B cell (primary cell): Measurements from ENCODE around the gene TNIK.

Experiments used
- EZH2 ChIP-seq: IDR thresholded peaks from 2 replicates; pipeline ENCODE4 v1.6.1; 2012; ENCODE audit warnings: borderline replicate concordance, low read depth, mild to moderate bottlenecking, moderate library complexity, low read length; ENCODE audit not compliant: insufficient read depth, poor library complexity, severe bottlenecking
- TF ChIP-seq, protein P1 (sequence below): fragments of 200-600 bp; IDR thresholded peaks from one replicate; pipeline ENCODE4 v1.8.0; 2022; ENCODE audit warnings: antibody characterized with exemption, mild to moderate bottlenecking

DNA sequence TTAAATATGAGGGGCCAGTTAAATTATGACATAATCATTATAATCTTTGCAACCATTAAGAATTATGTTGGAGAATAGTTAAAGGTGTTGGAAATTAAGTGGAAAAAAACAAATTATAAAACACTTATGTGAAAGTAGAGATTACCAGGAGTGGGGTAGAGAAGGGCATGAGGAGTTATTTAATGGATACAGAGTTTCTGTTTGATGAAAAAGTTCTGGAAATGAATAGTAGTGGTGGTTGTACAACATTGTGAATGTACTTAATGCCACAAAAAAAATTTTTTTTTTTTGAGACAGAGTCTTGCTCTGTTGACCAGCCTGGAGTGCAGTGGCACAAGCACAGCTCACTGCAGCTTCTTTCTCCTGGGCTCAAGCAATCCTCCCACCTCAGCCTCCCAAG is 25.1 kb upstream of the TNIK start:
- TF ChIP-seq, protein P1, sequence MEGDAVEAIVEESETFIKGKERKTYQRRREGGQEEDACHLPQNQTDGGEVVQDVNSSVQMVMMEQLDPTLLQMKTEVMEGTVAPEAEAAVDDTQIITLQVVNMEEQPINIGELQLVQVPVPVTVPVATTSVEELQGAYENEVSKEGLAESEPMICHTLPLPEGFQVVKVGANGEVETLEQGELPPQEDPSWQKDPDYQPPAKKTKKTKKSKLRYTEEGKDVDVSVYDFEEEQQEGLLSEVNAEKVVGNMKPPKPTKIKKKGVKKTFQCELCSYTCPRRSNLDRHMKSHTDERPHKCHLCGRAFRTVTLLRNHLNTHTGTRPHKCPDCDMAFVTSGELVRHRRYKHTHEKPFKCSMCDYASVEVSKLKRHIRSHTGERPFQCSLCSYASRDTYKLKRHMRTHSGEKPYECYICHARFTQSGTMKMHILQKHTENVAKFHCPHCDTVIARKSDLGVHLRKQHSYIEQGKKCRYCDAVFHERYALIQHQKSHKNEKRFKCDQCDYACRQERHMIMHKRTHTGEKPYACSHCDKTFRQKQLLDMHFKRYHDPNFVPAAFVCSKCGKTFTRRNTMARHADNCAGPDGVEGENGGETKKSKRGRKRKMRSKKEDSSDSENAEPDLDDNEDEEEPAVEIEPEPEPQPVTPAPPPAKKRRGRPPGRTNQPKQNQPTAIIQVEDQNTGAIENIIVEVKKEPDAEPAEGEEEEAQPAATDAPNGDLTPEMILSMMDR: no peak
- no peak for TF ChIP-seq EZH2
